H1 (cell line): ENCODE data around the gene FSIP1. TPM values are rescaled to one million over a fixed set of nuclear protein-coding genes. Genes with fewer than 3 reads are reported as not detected.

Source experiments
- RNF2 ChIP-seq: fragments of 200-900, 300-1000 bp; sonication (generic); IDR thresholded peaks from 2 replicates; pipeline ENCODE4 v1.7.1; 2016; ENCODE audit warnings: borderline replicate concordance, low read depth, mild to moderate bottlenecking, antibody characterized with exemption, low read length; ENCODE audit not compliant: poor library complexity, severe bottlenecking; ENCODE audit errors: missing control alignments
- SIX5 ChIP-seq: IDR thresholded peaks from 2 replicates; pipeline ENCODE4 v1.6.1; 2011; ENCODE audit warnings: mild to moderate bottlenecking, low read depth, low read length
- polyA plus RNA-seq, 7 experiments: library from polyadenylated mRNA; depleted of rRNA in 3 of 7; stranded (reverse) in 5 of 7; unstranded in 2 of 7; fragments of >200 nt in 5 of 7; fragments of 200-250 nt in 2 of 7; gene quantifications; 1 replicate in 5 of 7; 2 replicates in 1 of 7; 4 replicates in 1 of 7; pipeline versions ENCODE4 v1.2.1 to v1.2.3, GENCODE V29; 2011 to 2013; ENCODE audit warnings: missing spikeins in 2 of 7, mixed read lengths in 2 of 7
- total RNA-seq: library from RNA; stranded (reverse); fragmentation: NEBNext Ultra II Directional; extraction: Animal tissue kit (Norgen Biotek cat#: 25700); gene quantifications from 2 replicates; pipeline ENCODE4 v1.2.1, GENCODE V29; 2021

Gene FSIP1
- total and polyA plus RNA-seq, 2 of the 8 experiments (the other 6 are each of a cell fraction or from before 2014, with no cell fraction given): 0.18 to 1.3 TPM

- TF ChIP-seq RNF2: no peak
- TF ChIP-seq SIX5: no peak
- TF ChIP-seq, all 59 proteins: peak for 0
Observed at GRCh38 chr15:39704235-39704634, 78.4 kb downstream of the FSIP1 start (continued).
